ACC112 (cell line): Measurements from ENCODE around the gene DHRS12.

Experiments
- H2AFZ ChIP-seq: fragments of 200-600 bp; sonication (generic); one replicate; pipeline ENCODE4 v1.6.0; 2017; ENCODE audit warnings: antibody characterized with exemption, low read length; ENCODE audit not compliant: unreplicated experiment
- H3K27ac ChIP-seq: fragments of 200-600 bp; sonication (generic); 2 replicates; pipeline ENCODE4 v1.5.1; 2014; ENCODE audit warnings: low read depth, mild to moderate bottlenecking, antibody characterized with exemption, low read length, moderate library complexity
- H3K27me3 ChIP-seq: fragments of 200-600 bp; sonication (generic); 2 replicates; pipeline ENCODE4 v1.6.1; 2014; ENCODE audit warnings: mild to moderate bottlenecking, antibody characterized with exemption, low read length, moderate library complexity, mixed read lengths; ENCODE audit not compliant: insufficient read depth
- H3K36me3 ChIP-seq: fragments of 200-600 bp; sonication (generic); 2 replicates; pipeline ENCODE4 v1.6.1; 2016; ENCODE audit warnings: mild to moderate bottlenecking, antibody characterized with exemption, low read length, moderate library complexity, mixed read lengths; ENCODE audit not compliant: insufficient read depth
- H3K4me1 ChIP-seq: fragments of 200-600 bp; sonication (generic); one replicate; pipeline ENCODE4 v1.6.1; 2016; ENCODE audit warnings: low read length, mixed read lengths; ENCODE audit not compliant: insufficient read depth, unreplicated experiment, control insufficient read depth
- H3K4me3 ChIP-seq: fragments of 200-600 bp; sonication (generic); 2 replicates; pipeline ENCODE4 v1.5.1; 2014; ENCODE audit warnings: mild to moderate bottlenecking, low read depth, low read length
- H3K79me2 ChIP-seq: fragments of 200-600 bp; sonication (generic); one replicate; pipeline ENCODE4 v1.6.0; 2016; ENCODE audit warnings: low read length; ENCODE audit not compliant: control insufficient read depth, unreplicated experiment, insufficient read depth

DHRS12 gene

GRCh38 chr13:51807041-51807440, 3.1 kb upstream of the DHRS12 start:
- Histone ChIP-seq H3K4me3 (no peak overlapping the region), H3K27ac (no peak overlapping the region), H3K4me1 (peaks cover 15% of the 10 kb centered on the region), H3K27me3 (no peaks in the 10 kb centered on the region), H3K36me3 (no peaks in the 10 kb centered on the region), H3K79me2 (no peaks in the 10 kb centered on the region), H2AFZ (no peak overlapping the region)

- H3K79me2 ChIP-seq: no peaks in the 10 kb centered on the region
- H3K36me3 ChIP-seq: no peaks in the 10 kb centered on the region
- no peak overlapping the region for H3K4me3 ChIP-seq
- H3K27ac ChIP-seq: no peak overlapping the region
- peaks cover 15% of the 10 kb centered on the region for H3K4me1 ChIP-seq
- H2AFZ ChIP-seq: no peak overlapping the region
- H3K27me3 ChIP-seq: no peaks in the 10 kb centered on the region
Observed at GRCh38 chr13:51806566-51806965, 2.6 kb upstream of the DHRS12 start.

- H3K79me2 ChIP-seq: no peaks in the 10 kb centered on the region
- H3K36me3 ChIP-seq: no peaks in the 10 kb centered on the region
- H3K27me3 ChIP-seq: no peaks in the 10 kb centered on the region
- no peak overlapping the region for H3K27ac ChIP-seq
- no peak overlapping the region for H2AFZ ChIP-seq
- no peak overlapping the region for H3K4me3 ChIP-seq
- H3K4me1 ChIP-seq: peaks cover 17% of the 10 kb centered on the region
Observed at GRCh38 chr13:51805925-51806324, 2.0 kb upstream of the DHRS12 start.

- Histone ChIP-seq H3K27me3 (no peaks in the 10 kb centered on the region), H3K79me2 (no peaks in the 10 kb centered on the region), H3K4me3 (no peak overlapping the region), H3K27ac (no peak overlapping the region), H3K36me3 (no peaks in the 10 kb centered on the region), H3K4me1 (peaks cover 17% of the 10 kb centered on the region), H2AFZ (no peak overlapping the region)
Observed at GRCh38 chr13:51805313-51805712, 1.4 kb upstream of the DHRS12 start.

- peak overlapping the region; percentile 90 for H2AFZ ChIP-seq
- H3K4me1 ChIP-seq: peaks cover 17% of the 10 kb centered on the region
Observed at GRCh38 chr13:51804295-51805172, 571 bp upstream of the DHRS12 start.

GRCh38 chr13:51802631-51803418, 1.1 kb downstream of the DHRS12 start:
- peak overlapping the region; percentile 96 for H3K4me3 ChIP-seq
- no peaks in the 10 kb centered on the region for H3K79me2 ChIP-seq
- peaks cover 17% of the 10 kb centered on the region for H3K4me1 ChIP-seq
- no peaks in the 10 kb centered on the region for H3K36me3 ChIP-seq
- no peaks in the 10 kb centered on the region for H3K27me3 ChIP-seq
- peak overlapping the region; percentile 84 for H3K27ac ChIP-seq
- H2AFZ ChIP-seq: peak overlapping the region; percentile 76

More at GRCh38 chr13:51804295-51805172, 571 bp upstream of the DHRS12 start:
- H3K27ac ChIP-seq: peak overlapping the region; percentile 84
- H3K4me3 ChIP-seq: peak overlapping the region; percentile 96
- no peaks in the 10 kb centered on the region for H3K79me2 ChIP-seq
- H3K27me3 ChIP-seq: no peaks in the 10 kb centered on the region
- no peaks in the 10 kb centered on the region for H3K36me3 ChIP-seq

- Histone ChIP-seq H2AFZ (no peak overlapping the region), H3K79me2 (no peaks in the 10 kb centered on the region), H3K4me1 (peaks cover 17% of the 10 kb centered on the region), H3K4me3 (no peak overlapping the region), H3K36me3 (no peaks in the 10 kb centered on the region), H3K27me3 (no peaks in the 10 kb centered on the region), H3K27ac (no peak overlapping the region)
Observed at GRCh38 chr13:51801631-51802099, 2.3 kb downstream of the DHRS12 start.

- peaks cover 17% of the 10 kb centered on the region for H3K4me1 ChIP-seq
- no peaks in the 10 kb centered on the region for H3K36me3 ChIP-seq
- no peak overlapping the region for H3K27ac ChIP-seq
Observed at GRCh38 chr13:51800486-51800885, 3.5 kb downstream of the DHRS12 start.

GRCh38 chr13:51799261-51799660, 4.7 kb downstream of the DHRS12 start:
- Histone ChIP-seq H3K4me1 (peaks cover 17% of the 10 kb centered on the region), H3K27ac (no peak overlapping the region)

More at GRCh38 chr13:51800486-51800885, 3.5 kb downstream of the DHRS12 start:
- no peak overlapping the region for H2AFZ ChIP-seq
- no peaks in the 10 kb centered on the region for H3K27me3 ChIP-seq
- H3K79me2 ChIP-seq: no peaks in the 10 kb centered on the region
- no peak overlapping the region for H3K4me3 ChIP-seq

GRCh38 chr13:51797664-51798488, 6.1 kb downstream of the DHRS12 start:
- no peaks in the 10 kb centered on the region for H3K27me3 ChIP-seq
- H3K36me3 ChIP-seq: no peaks in the 10 kb centered on the region
- no peaks in the 10 kb centered on the region for H3K79me2 ChIP-seq
- no peak overlapping the region for H2AFZ ChIP-seq
- H3K4me3 ChIP-seq: no peak overlapping the region
- peaks cover 24% of the 10 kb centered on the region for H3K4me1 ChIP-seq
- no peak overlapping the region for H3K27ac ChIP-seq

More at GRCh38 chr13:51799261-51799660, 4.7 kb downstream of the DHRS12 start:
- Histone ChIP-seq H3K79me2 (no peaks in the 10 kb centered on the region), H3K27me3 (no peaks in the 10 kb centered on the region), H3K36me3 (no peaks in the 10 kb centered on the region), H2AFZ (no peak overlapping the region), H3K4me3 (no peak overlapping the region)
